PC-3 (cell line): Measurements from ENCODE around the gene GABRG3. TPM values are rescaled to one million over a fixed set of nuclear protein-coding genes. Genes with fewer than 3 reads are reported as not detected.
A peak's percentile ranks its signal among the peaks of the same experiment; 100 is the strongest.

Experiments used
- ATAC-seq: fragments of 200-7000 bp; cut with Tn5 transposase; 2 replicates; pipeline ENCODE4 v1.9.1; 2020; ENCODE audit warnings: mild to moderate bottlenecking, moderate library complexity
- BruUV-seq: library from RNA; stranded (reverse); fragments of 400-500 nt; replicated peaks from 2 replicates; lab custom pipeline; 2021; lab: Mats Ljungman, UMichigan
- CTCF ChIA-PET: fragments of 300-600 bp; sonication (Branson Sonifier 250); formaldehyde crosslinking; loops from one replicate; lab custom pipeline; 2022; ENCODE audit warnings: antibody characterized with exemption; lab: Charles Lee
- POLR2A ChIA-PET: fragments of 300-600 bp; sonication (Branson Sonifier 250); formaldehyde crosslinking; loops from one replicate; lab custom pipeline; 2022; ENCODE audit warnings: antibody characterized with exemption; ENCODE audit not compliant: unreplicated experiment; lab: Charles Lee
- DNase-seq: peaks from one replicate; pipeline ENCODE4 v3.0.0-alpha.2; 2015
- H2AFZ ChIP-seq: fragments of 300-600 bp; sonication (generic); 2 replicates; pipeline ENCODE4 v1.6.0; 2016; ENCODE audit warnings: antibody characterized with exemption, low read length
- H3F3A ChIP-seq: fragments of 300-600 bp; sonication (generic); one replicate; pipeline ENCODE4 v1.6.0; 2017; ENCODE audit warnings: antibody characterized with exemption, low read length, control low read depth, mild to moderate bottlenecking; ENCODE audit not compliant: unreplicated experiment
- H3K27ac ChIP-seq: fragments of 300-600 bp; sonication (generic); 2 replicates; pipeline ENCODE4 v1.5.1; 2016; ENCODE audit warnings: mild to moderate bottlenecking, low read length
- H3K27me3 ChIP-seq: fragments of 300-600 bp; sonication (generic); 2 replicates; pipeline ENCODE4 v1.6.1; 2016; ENCODE audit warnings: low read length, mixed read lengths
- H3K36me3 ChIP-seq: fragments of 300-600 bp; sonication (generic); 2 replicates; pipeline ENCODE4 v1.6.1; 2016; ENCODE audit warnings: low read depth, mixed run types, low read length, mixed read lengths
- H3K4me1 ChIP-seq: fragments of 300-600 bp; sonication (generic); 2 replicates; pipeline ENCODE4 v1.5.1; 2016; ENCODE audit warnings: low read length; ENCODE audit not compliant: insufficient read depth
- H3K4me2 ChIP-seq: fragments of 300-600 bp; sonication (generic); 2 replicates; pipeline ENCODE4 v1.6.0; 2016; ENCODE audit warnings: low read length
- H3K4me3 ChIP-seq: fragments of 300-600 bp; sonication (generic); 2 replicates; pipeline ENCODE4 v1.5.1; 2016; ENCODE audit warnings: mild to moderate bottlenecking, low read length, mixed read lengths
- H3K79me2 ChIP-seq: fragments of 300-600 bp; sonication (generic); 2 replicates; pipeline ENCODE4 v1.6.1; 2017; ENCODE audit warnings: low read length, mixed read lengths
- H3K9ac ChIP-seq: fragments of 300-600 bp; sonication (generic); 2 replicates; pipeline ENCODE4 v1.6.0; 2016; ENCODE audit warnings: mild to moderate bottlenecking, low read length
- H3K9me2 ChIP-seq: fragments of 300-600 bp; sonication (generic); replicated peaks from 2 replicates; pipeline ENCODE4 v1.6.1; 2016; ENCODE audit warnings: mixed run types, low read length, mixed read lengths
- H3K9me3 ChIP-seq: fragments of 300-600 bp; sonication (generic); 2 replicates; pipeline ENCODE4 v1.6.1; 2016; ENCODE audit warnings: low read length, mixed read lengths
- H4K20me1 ChIP-seq: fragments of 300-600 bp; sonication (generic); 2 replicates; pipeline ENCODE4 v1.6.1; 2016; ENCODE audit warnings: low read length, mixed read lengths
- CTCF ChIP-seq: fragments of 300-600 bp; sonication (generic); conservative IDR thresholded peaks from 2 replicates; pipeline ENCODE4 v1.5.1; 2017; ENCODE audit warnings: antibody characterized with exemption, low read depth, mild to moderate bottlenecking, low read length
- EZH2 ChIP-seq: fragments of 300-600 bp; sonication (generic); IDR thresholded peaks from one replicate; pipeline ENCODE4 v1.6.1; 2017; ENCODE audit warnings: antibody characterized with exemption, mild to moderate bottlenecking, low read length; ENCODE audit not compliant: unreplicated experiment
- EZH2phosphoT487 ChIP-seq: fragments of 300-600 bp; sonication (generic); IDR thresholded peaks from 2 replicates; pipeline ENCODE4 v1.6.1; 2018; ENCODE audit warnings: mild to moderate bottlenecking, antibody characterized with exemption, low read length, borderline replicate concordance
- intact Hi-C: fragments of 100-400 bp; cut with micrococcal nuclease; formaldehyde crosslinking; loops from 2 replicates; pipeline ENCODE4 v1.9.0; 2023
- total RNA-seq: library from RNA; depleted of rRNA; stranded (reverse); fragments of >200 nt; gene quantifications from 2 replicates; pipeline ENCODE4 v1.2.3, GENCODE V29; 2014

Gene GABRG3
- total RNA-seq, 1 experiment from 2014 or later = 0.11 TPM

DNA sequence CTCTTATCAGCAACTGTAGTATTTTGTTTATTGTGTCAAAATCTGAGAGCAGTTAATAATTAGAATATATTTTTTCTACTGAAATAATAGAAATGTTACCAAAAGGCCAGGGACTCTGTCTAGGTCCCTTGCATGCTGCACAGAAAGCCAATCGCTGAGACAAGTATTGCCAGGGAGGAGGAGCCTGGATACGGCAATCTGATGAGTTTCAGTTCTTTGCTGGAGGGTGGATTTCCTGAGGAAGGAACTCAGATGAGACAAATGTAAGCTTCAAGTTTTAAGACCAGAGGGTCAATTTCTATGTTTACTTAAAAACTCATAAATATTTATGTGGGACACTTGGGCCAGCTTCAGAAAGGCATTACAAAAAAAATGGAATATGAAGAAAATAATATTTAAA lies 252.2 kb downstream of the GABRG3 start:
- H2AFZ ChIP-seq = no peak overlapping the region
- H3K4me2 ChIP-seq = no peak overlapping the region
- no peaks in the 10 kb centered on the region for H3K27me3 ChIP-seq
- no peak for ATAC-seq
- DNase-seq = no peak
- peak overlapping the region; percentile 64 for H3K27ac ChIP-seq
- no peaks in the 10 kb centered on the region for H4K20me1 ChIP-seq
- H3K9me2 ChIP-seq = no peaks in the 10 kb centered on the region
- intact Hi-C loops = no loop called here
- no peaks in the 10 kb centered on the region for H3K36me3 ChIP-seq
- no peaks in the 10 kb centered on the region for H3F3A ChIP-seq
- BruUV-seq = no TSS peak
- no peak overlapping the region for H3K4me3 ChIP-seq
- CTCF ChIA-PET = no interaction called here
- no peak for TF ChIP-seq EZH2
- TF ChIP-seq CTCF = no peak
- no peak for TF ChIP-seq EZH2phosphoT487
- H3K9me3 ChIP-seq = peaks cover 2% of the 10 kb centered on the region; the same call in 1 of the 2 replicates
- no peaks in the 10 kb centered on the region for H3K4me1 ChIP-seq
- POLR2A ChIA-PET = no interaction called here
- H3K79me2 ChIP-seq = no peaks in the 10 kb centered on the region
- no peak overlapping the region for H3K9ac ChIP-seq

DNA sequence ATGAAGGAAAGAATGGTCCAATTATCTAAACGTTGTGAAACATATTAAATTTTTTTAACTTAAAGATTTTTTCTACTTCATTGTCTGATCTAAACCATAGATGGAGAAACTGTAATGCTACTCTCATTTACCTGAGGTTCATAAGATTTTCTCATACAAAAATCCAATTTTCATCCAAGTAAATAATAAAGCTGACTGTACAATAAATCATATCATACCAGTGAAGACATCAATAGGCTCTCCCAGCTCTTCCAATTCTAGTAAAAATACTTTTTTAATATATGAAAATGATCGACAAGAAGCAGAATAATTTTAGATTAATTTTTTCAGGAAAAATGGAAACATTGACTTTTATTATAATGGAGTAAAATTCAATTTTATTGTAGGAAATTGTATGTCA lies 260.8 kb downstream of the GABRG3 start:
- DNase-seq (no peak), ATAC-seq (no peak)
- Histone ChIP-seq H3K27ac (no peak overlapping the region), H3K9ac (no peak overlapping the region), H3K4me3 (no peak overlapping the region), H3K4me2 (no peak overlapping the region), H3K27me3 (no peaks in the 10 kb centered on the region), H3K4me1 (no peaks in the 10 kb centered on the region), H3K9me2 (no peaks in the 10 kb centered on the region), H3F3A (no peaks in the 10 kb centered on the region), H2AFZ (no peak overlapping the region), H4K20me1 (no peaks in the 10 kb centered on the region), H3K79me2 (no peaks in the 10 kb centered on the region), H3K9me3 (0 out of 2 replicates have a peak, but pooled peaks cover 6% of the 10 kb centered on the region), H3K36me3 (no peaks in the 10 kb centered on the region)
- TF ChIP-seq CTCF (no peak), EZH2 (no peak), EZH2phosphoT487 (no peak)
- CTCF ChIA-PET = no interaction called here
- POLR2A ChIA-PET = no interaction called here
- BruUV-seq = no TSS peak
- intact Hi-C loops = no loop called here

- ChIA-PET POLR2A (no interaction called here), CTCF (no interaction called here)
- no peak for ATAC-seq
- H3K4me2 ChIP-seq = no peak overlapping the region
- H3K9me2 ChIP-seq = no peaks in the 10 kb centered on the region
- H2AFZ ChIP-seq = no peak overlapping the region
- TF ChIP-seq CTCF (no peak), EZH2 (no peak), EZH2phosphoT487 (no peak)
- BruUV-seq = no TSS peak
- no peaks in the 10 kb centered on the region for H3K36me3 ChIP-seq
- H3K27me3 ChIP-seq = no peaks in the 10 kb centered on the region
- DNase-seq = no peak
- H3K9ac ChIP-seq = no peak overlapping the region
- H3K27ac ChIP-seq = no peak overlapping the region
- H3K4me1 ChIP-seq = no peaks in the 10 kb centered on the region
- no peaks in the 10 kb centered on the region for H3F3A ChIP-seq
- 0 out of 2 replicates have a peak, but pooled peaks cover 6% of the 10 kb centered on the region for H3K9me3 ChIP-seq
- no peaks in the 10 kb centered on the region for H4K20me1 ChIP-seq
- H3K79me2 ChIP-seq = no peaks in the 10 kb centered on the region
- no peak overlapping the region for H3K4me3 ChIP-seq
- intact Hi-C loops = no loop called here
These were observed 261.9 kb downstream of the GABRG3 start for GRCh38 chr15:27232876-27233275.
